Measurements from ENCODE around the gene C17orf100.

DNA sequence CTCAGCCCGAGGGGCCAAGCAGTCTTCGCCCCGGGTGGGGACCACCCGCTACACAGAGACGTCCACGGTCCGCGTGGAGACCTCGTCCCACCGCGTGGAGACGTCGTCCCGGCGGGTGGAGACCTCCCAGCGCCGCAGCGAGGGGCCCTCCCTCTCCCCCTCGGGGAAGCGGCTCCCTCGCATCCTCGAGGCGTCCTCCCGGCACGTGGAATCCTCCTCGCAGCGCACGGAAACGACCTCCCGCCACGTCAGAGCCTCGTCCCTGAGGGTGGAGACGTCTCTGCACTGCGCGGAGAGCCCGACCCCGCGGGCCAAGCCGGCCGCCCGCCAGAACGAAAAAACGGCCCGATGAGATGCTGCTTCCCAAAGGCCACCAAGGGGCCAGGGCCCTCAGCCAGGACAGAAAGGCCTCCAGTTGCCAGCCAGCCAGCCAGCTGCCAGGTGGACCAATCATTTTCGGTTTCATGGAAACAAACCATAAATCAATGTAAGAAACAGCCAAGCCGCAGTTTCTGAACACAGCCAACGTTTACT lies 424 bp downstream of the C17orf100 start:
- no peak for TF ChIP-seq EZH2 (IDR thresholded peaks at IDR 0.05; ENCODE audit: low read length, missing control alignments)
- TF ChIP-seq, protein P1, sequence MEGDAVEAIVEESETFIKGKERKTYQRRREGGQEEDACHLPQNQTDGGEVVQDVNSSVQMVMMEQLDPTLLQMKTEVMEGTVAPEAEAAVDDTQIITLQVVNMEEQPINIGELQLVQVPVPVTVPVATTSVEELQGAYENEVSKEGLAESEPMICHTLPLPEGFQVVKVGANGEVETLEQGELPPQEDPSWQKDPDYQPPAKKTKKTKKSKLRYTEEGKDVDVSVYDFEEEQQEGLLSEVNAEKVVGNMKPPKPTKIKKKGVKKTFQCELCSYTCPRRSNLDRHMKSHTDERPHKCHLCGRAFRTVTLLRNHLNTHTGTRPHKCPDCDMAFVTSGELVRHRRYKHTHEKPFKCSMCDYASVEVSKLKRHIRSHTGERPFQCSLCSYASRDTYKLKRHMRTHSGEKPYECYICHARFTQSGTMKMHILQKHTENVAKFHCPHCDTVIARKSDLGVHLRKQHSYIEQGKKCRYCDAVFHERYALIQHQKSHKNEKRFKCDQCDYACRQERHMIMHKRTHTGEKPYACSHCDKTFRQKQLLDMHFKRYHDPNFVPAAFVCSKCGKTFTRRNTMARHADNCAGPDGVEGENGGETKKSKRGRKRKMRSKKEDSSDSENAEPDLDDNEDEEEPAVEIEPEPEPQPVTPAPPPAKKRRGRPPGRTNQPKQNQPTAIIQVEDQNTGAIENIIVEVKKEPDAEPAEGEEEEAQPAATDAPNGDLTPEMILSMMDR (conservative IDR thresholded peaks at IDR 0.05 in 1 of 2, IDR thresholded peaks at IDR 0.05 in 1 of 2; ENCODE audit: low read depth in 1 of 2, low read length in 2 of 2) = no peak
